ENCODE results near the gene GFRA1.

Gene GFRA1

DNA sequence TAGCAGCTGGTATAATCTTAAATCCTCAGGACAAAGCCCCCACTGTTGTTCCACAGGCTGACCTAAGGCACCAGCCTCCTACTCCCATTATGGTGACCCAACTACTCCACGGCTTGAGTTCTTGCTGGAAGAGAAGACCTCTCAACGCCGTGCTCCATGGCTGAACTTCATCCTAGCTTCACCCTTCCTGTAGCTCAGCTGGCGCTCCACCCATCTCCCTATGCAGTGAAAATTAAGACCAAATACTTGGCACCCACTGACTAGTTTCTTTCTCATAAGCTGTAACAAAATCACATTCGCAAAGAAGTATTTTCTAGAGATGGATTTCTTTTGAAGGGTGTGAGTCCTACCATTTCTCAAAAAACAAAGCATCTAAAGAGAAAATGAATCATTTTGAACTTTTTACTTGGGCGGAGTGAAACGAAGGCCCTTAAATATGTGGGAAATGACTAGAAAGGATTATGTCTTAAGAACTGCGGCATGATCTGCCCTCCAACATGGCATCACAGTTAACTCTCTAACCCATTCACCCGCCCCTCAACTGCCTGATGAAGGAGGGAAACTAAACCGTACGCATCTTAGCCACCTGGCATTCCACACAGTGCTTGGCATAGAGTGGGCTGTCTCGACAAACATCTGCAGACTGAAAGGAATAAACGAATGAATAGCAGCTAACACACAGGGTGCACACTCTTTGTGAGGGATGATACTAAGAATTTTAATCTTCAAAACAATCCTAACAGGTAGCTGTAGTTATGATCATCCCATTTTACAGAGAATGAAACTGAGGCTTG is 32.7 kb downstream of the GFRA1 start:
- DNase-seq: no peak

DNA sequence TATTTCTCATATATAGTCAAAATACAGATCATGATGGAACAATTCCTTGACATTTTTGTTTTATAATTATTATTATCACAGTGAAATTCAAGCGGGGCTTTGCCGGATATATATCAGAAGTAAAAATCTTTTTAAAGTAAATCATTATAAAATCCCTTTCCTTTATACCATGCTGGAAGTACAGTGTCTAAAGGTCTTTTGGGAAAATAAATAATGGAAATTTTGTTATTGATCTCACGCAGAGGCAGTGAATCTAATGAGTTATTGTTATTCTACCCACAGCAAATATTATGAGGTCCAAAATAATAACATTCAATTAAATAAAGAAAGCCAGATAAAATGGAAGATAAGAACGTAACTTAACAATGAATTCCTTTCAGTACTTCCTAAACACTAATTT is 33.8 kb downstream of the GFRA1 start:
- DNase-seq: no peak

DNA sequence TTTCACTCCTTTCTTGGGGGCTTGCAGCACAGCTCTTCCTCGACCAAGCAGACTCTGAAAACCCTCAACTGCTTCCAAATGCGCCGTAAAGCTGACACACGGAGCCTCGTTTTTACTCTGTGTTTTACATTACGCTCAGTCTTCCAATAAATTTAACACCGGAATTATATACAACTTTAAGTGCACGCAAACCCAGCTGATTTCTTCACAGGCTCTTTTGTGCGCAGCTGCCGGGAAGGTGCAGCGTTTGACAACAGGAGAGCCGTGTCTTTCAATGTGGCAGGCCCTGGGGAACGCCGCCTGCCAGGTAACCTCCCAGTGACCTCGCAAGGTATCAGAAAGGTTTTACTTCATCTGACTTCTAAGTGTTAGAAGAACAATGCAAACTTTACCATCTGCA is 35.0 kb downstream of the GFRA1 start:
- peak; percentile 51 for DNase-seq

DNA sequence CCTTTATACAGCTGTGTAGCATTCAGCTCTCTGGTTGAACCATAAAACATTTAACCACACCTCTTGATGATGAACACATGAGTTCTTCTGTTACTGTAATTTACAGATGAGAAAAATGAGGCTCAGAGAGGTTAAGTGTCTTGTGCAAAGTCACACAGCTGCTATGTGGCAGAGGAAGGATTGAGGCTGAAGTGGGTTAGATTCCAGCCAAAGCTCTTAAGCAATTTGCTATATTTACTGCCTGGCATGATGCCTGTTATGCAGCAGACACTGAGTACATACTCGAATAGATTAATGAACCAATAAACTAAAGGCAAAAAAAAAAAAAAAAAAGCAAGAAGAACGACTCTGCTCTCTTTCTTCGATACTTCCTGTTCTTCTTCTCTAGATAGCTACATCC is 35.7 kb downstream of the GFRA1 start:
- no peak for DNase-seq

DNA sequence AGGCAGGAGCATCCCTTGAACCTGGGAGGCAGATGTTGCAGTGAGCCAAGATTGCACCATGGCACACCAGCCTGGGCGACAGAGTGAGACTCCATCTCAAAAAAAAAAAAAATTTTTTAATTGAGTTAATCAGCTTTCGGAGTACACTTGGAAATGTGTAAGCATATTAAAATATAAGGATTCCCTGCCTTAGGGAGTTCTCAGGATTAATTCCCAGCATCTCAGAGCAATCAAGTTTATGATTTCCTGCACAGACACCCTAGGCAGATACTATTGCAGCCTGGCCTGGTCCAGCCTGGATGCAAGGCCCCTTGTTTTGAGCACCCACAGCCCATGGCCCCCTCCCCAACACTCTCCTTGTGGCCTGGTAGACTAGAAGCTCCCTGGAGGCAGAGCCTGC is 39.8 kb downstream of the GFRA1 start:
- DNase-seq: no peak

DNA sequence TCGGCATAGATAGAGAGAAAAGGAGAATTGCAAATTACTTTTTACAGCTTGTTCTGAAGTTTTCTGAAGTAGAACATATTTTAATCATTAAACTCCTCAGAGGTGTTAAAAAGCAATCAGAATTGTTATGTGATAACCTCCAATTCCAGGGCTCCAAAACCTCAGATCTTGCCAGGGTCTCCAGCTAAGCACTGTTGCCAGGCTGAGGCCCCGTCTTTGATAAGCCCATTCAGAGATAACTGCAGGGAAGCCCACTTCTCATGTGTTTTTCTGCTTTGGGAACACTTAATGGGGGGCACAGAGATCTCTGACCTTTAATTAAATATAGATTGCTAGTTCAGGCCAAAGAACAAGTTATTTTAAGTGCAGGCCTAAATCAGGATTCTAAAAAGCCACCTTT is 40.4 kb downstream of the GFRA1 start:
- DNase-seq: no peak

DNA sequence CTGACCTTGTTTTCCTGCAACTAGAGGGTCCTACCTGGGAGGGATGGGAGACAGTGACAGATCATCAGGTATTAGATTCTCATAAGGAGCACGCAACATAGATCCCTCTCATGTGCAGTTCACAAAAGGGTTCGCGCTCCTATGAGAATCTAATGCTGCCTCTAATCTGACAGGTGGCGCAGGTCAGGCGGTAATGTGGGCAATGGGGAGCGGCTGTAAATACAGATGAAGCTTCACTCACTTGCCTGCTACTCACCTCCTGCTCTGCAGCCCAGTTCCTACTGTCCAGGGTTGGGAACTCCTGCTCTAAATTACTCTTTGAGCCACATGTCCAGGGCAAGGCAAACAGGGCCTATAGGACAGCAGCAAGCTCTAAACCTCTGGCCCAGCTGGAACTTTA is 46.2 kb downstream of the GFRA1 start:
- no peak for DNase-seq

DNA sequence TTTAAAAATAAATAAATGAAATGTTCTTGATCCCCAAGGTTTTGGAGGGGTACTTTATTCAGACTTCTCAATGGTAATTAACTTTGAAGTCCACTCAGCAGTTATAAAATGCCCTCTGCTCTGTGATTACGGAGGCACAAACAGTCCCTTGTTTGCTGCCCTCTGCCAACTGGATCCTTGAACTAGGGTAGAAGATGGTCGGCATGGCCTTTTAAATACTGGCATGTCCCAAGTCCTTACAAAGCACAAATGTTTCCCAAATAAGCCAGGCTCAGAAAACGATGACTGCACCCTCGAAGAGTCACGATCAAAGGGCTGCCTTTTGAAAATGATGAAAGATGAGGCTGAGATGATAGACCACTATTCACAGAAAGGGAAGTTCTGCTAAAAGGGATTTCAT is 47.0 kb downstream of the GFRA1 start:
- DNase-seq: no peak

DNA sequence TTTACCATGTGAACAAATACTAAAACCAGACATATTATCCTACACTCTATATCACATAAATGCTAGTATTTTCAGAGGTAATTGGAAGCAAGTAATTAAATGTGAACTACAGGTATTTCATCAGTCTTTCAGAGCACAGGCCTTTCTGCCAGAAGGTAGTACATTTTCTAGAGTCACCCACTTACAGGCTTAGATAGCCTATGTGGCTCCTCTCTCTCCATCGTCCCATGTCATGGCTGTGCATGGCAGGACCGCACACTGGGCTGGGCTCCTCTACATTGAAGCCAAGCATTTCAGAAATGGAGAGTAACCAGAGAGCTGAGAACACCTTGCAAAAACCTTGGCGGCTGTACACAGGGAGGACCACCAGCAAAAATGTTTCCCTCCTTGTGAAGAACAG is 49.7 kb downstream of the GFRA1 start:
- no peak for DNase-seq

DNA sequence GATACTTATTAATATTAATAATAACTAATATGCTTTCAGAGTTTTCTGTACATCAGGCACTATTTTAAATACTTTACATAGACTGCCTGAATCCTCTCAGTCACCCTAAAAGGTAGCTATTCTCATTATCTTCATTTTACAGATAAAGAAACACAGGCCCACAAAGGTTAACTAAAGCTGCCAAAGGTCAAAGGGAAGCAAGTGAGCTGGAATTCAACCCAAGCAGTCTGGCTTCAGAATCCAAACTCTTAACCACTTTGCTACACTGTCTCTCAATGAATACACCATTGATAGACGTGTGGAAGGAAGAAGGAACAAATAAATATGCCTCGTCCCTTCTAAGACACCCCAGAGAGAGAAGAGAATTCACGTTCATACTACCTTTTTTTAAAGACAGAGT is 52.0 kb downstream of the GFRA1 start:
- no peak for DNase-seq

DNA sequence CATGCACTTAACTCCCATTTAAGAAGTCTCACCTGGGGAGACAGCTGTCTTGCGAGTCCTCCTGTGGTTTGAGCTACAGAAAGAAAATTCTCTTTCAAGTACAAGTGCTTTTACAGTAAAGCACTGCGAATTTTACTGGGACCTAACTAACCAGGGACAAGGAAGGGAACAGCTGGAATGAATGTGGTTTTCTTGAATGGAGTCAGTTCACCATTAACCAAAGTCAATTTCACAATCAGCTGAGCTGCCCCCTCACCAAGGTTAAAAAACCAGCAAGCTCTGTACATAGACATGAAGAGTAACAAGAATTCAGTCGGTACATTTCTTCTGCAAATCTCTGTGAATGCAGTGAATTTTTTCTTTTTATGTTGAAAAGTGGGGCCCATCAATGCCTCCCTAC is 56.3 kb downstream of the GFRA1 start:
- peak; percentile 10 for DNase-seq

DNA sequence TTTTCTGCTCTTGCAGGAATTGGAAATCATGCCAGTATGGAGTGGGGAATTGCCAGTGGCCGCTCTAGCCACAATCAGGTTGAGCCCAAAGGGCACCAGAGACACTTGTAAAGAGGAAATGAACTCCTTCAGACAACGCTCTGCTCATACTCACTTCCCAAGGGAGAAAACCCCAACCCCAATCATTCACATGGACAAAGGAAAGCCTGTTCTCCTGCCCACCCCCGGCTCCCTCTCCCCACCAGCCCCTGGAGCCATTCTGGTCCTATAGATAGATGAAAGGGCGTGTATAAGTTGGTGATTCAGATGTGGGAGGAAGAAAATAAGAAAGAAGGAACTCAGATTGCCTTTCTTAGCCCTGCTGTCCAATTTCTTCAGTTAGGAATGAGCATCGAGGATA is 57.4 kb downstream of the GFRA1 start:
- DNase-seq: peak; percentile 14

DNA sequence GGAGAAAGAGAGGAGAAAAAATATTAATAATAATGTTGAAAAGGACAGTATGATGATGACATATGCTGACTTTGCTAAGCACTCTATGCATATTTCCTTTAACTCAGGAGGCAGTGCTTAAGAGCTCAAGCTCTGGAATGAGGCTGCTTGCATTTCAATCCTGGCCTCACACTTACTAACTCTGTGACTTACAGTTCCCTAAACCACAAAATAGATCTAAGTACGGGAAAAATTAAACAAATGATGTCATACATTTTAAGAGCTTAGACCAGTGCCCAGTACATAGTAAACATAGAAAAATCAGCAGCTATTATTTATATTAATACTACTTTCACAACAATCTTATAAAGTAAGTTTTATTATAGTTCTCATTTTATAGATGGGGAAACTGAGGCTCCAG is 61.3 kb downstream of the GFRA1 start:
- no peak for DNase-seq

DNA sequence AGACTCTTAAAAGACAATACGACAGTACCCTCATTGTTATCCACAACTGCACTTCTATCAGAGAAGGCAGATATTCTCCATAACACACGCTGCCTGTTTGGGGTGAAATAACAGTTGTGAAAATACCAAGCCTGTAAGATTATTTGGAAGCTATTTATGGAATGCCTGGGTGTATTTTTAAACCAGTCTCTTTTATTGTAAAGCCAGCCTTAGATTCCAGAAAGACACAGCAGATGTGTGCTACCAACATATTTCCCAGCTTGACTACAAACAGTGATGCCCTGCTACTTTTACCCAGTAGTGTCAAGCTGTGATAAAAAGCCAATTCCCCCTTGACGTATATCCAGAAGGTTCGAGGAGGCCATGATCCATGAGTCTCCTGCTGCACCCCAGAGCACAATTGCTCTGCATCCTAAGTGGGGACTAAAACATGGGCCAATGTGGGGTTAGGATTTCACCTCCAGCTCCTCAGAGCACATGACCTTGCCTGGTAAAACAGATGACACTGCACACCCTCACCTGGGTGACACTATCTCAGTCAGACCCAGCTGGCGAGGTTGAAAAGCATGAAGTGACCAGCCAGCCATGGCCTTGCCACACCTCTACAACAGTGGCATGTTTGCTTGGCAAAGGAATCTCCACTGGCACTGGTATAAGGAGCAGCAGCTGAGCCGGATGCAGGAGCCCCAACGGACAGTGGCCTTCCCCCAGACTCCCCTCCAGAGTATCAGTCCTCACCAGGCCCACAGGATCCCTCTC is 62.2 kb downstream of the GFRA1 start:
- DNase-seq: peak; percentile 16

DNA sequence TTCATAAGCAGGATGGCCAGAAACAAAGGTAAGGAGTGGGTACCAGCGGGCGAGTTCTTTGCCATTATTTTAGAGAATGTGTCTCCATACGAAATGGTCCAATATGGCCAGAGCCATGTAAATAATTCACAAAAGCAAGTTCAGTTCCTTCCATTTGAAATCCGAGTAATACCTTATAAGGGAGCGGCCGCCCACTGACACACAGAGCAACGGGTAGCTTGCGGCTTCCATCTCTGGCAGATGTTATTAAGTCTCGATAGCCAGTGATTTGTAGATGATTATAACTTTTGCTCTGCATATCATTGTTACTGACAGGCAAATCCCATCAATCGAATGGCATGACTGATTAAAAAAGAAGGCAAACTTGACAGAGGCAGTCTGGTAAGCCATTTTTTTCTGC is 63.2 kb downstream of the GFRA1 start:
- DNase-seq: peak; percentile 46

DNA sequence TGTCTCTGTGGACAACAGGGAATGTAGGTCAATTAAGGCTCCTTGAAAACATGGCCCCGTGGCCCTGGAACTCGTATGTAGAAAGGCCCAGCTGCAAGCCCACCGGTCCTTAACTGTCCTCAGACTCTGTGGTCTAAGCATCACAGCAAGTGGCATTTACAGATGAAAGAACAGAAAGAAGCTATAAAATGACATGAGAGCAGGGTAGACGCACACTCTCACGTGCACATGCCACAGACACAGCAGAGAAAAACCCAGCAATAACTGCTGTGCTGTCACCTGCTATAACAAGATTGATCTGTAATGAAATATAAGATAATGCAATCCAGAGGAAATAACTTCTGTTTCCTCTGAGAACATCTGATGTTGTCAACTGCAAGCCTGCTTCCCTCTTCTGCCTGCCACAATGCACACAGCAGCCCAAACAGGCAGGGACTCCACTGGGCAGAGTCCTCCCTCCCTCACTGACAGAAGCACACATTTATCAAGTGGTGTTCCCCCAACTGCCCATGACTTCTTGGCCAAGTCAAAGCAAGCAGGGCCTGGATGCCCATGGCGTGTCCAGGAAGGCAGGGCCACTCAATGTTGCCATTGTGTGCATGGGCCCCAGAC is 63.9 kb downstream of the GFRA1 start:
- DNase-seq: peak; percentile 77

DNA sequence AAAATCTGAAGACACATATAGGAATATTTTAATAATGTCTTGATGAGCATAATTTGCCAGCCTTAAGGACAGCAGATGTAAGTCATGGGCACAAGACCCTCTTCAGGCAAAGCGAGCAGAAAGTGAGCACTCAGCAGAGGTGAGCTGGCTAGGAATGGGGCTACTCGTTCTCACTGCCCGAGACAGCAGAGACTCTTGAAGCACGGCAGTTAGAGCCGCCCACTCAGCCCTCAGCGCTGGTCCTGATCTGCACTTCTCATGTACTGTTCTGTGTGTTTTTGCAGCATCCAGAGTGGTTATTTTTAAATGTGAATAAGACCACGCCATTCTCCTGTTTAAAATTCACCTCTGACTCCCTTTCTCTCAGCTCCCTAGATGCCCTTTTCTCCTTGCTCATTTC is 65.3 kb downstream of the GFRA1 start:
- peak; percentile 21 for DNase-seq

DNA sequence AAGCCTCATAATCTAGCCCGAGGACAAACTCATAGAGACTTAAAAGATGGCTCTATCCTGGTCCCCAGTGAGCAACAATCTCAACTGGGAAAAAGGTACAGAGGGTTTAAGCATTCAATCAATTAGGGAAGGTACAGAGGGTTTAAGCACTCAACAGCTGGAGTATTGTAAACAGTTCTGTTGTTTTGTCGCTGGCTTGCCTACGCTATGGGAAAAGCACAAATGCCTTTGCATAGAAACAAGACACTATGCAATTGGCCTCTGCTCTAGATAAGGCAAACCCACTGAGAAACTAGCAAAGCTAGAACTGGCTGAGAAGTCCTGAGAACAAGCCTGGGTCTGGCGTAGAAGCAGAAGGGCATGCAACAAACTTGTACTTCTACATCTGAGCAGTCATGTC is 69.3 kb downstream of the GFRA1 start:
- no peak for DNase-seq

DNA sequence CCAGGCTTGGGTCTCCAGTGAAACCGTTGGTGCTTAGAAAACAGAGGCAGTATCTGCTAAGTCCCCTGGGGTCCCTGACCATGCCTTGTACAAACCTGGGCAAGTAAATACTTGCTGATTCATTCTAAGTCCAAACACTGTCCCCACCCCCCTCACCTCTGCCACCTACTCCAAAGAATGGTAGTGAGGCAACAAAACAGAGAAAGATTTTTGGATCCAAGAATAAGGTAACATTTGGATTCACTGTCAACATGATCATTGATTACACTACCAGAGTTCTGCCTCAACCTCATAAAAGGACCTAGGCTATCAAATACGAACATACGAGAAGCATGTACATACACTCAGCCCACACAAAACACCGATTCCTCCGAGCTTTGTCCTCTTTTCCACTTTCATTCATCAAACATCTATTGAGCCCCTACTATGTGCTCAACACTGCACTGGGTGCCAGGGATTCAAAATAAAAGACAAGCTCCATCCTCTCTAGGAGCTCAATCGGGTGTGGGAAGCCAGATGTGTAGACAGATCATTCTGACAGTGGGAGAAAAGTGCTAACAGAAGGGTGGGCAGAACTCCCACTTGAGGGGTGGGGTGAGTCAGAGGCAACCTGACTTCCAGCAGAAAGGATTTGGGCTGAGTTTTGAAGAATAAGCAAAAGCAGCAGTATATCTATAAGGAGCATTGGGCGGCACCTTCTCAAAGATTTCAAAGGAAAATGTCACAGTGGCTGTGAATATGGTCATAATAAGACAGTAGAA is 71.2 kb downstream of the GFRA1 start:
- no peak for DNase-seq

DNA sequence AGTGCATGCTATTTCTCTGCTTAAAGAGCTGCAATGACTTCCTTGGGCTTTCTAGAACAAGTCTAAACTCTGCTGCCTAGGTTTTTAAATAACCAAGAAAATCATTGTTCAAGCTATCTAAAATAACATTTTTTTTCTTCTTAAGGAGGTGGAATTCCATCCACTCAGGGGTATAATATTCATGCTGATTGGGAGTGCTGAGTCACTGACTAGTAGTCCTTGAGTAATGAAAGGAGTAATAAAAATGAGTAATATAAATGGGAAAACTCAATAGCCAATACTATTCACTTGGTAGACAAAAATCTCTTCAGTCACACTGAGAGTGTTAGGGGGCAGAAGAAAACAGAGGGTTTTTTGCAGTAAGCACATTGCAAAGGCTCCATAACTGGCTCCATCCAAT is 72.0 kb downstream of the GFRA1 start:
- DNase-seq: no peak

DNA sequence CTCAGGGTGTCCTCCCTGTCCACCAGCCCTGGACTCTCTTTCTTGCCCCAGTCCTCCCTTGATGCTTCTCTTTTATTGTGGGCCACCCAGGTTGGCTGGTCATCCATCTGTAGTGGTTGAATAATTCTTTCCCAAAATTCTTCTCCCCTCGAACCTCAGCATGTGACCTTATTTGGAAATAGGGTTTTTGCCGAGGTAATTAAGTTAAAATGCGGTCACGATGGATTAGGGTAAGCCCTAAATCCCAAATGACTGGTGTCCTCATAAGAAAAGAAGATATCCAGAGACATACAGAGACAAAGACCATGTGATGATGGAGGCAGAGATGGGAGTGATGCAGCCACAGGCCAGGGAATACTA is 74.3 kb downstream of the GFRA1 start:
- DNase-seq: no peak

DNA sequence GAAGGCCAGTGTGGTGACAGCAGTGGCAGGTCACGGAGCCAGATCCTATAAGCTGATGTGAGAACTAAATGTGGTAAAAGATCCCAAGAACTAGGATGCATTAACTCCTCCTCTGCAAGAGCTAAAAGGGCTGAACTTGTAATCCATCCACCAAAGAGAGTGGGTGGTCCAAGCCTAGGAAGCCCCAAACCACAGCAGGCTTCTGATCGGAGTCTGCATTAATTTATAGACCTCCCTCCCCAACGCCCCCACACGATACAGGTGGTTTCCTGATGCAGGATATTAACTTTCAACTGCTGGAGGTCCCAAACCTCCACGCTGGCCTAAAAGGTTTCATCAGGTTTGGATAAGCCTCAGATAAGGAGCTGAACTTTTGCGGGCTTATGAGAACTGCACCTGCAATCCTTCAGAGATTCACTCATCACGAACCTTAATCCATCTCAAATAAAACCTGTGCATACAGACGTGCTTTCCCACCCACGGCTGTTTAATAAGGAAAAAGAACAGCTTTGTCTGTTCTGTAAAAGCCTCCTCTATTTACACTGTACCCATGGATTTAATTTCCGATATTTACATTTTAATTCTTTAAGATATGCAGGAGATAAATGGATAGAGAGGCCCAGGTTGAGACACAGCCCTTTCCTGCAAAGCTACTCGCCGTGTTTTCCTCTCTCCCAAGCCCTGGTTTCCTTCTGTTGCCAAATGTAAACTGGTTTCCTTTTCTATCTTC is 74.9 kb downstream of the GFRA1 start:
- no peak for DNase-seq

DNA sequence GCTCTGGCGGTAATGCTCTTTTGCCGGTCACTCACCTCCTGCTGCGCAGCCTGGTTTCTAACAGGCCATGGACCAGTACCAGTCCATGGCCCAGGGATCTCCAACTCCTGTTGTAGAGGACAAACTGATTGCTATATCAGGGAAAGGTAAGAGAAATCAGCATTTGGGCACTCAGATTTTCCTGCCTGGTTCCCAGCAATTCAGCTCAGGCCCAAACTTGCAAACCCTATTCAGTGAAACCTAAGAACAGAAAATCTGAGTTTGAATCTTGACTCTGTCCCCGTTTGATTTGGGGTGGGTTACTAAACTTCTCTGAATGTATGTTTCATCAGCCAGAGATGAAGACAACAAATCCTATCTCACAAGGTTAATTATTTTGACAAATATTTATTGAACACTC is 77.4 kb downstream of the GFRA1 start:
- no peak for DNase-seq

Data from retina (tissue), 1 donor.